SU-DHL-6 (cell line): Measurements from ENCODE around the gene SEMA4D.

Experiments
- H2AFZ ChIP-seq: fragments of 200-600 bp; sonication (generic); 2 replicates; pipeline ENCODE4 v1.6.1; 2014; ENCODE audit warnings: low read depth, mild to moderate bottlenecking, moderate library complexity, mixed read lengths, antibody characterized with exemption, low read length; ENCODE audit not compliant: severe bottlenecking
- H3F3A ChIP-seq: fragments of 200-600 bp; shearing (Covaris generic); 2 replicates; pipeline ENCODE4 v1.6.0; 2016; ENCODE audit warnings: antibody characterized with exemption, mild to moderate bottlenecking; ENCODE audit not compliant: insufficient read depth
- H3K27ac ChIP-seq: fragments of 200-600 bp; sonication (generic); 2 replicates; pipeline ENCODE4 v1.5.1; 2016; ENCODE audit warnings: low read depth, mild to moderate bottlenecking, low read length, moderate library complexity, mixed read lengths
- H3K27me3 ChIP-seq: fragments of 200-600 bp; sonication (generic), shearing (Covaris generic); 2 replicates; pipeline ENCODE4 v1.6.0; 2014; ENCODE audit warnings: mild to moderate bottlenecking, low read length
- H3K36me3 ChIP-seq: fragments of 200-600 bp; sonication (generic); 2 replicates; pipeline ENCODE4 v1.6.1; 2014; ENCODE audit warnings: mild to moderate bottlenecking, low read length, mixed read lengths
- H3K4me2 ChIP-seq: fragments of 300-600, 200-600 bp; shearing (Covaris generic), sonication (generic); 2 replicates; pipeline ENCODE4 v1.6.0; 2014; ENCODE audit warnings: low read length, low read depth, mild to moderate bottlenecking; ENCODE audit not compliant: poor library complexity, severe bottlenecking
- H3K4me3 ChIP-seq: fragments of 200-600 bp; sonication (generic); 2 replicates; pipeline ENCODE4 v1.5.1; 2014; ENCODE audit warnings: antibody characterized with exemption, low read length, mild to moderate bottlenecking, mixed read lengths; ENCODE audit not compliant: insufficient read depth, poor library complexity, severe bottlenecking
- H3K79me2 ChIP-seq: fragments of 200-600 bp; sonication (generic); 2 replicates; pipeline ENCODE4 v1.6.1; 2014; ENCODE audit warnings: mild to moderate bottlenecking, low read length, moderate library complexity; ENCODE audit not compliant: insufficient read depth
- H3K9ac ChIP-seq: fragments of 200-600 bp; sonication (generic); 2 replicates; pipeline ENCODE4 v1.7.0; 2014; ENCODE audit warnings: mild to moderate bottlenecking, low read length
- H3K9me2 ChIP-seq: fragments of 200-600 bp; sonication (generic); replicated peaks from 2 replicates; pipeline ENCODE4 v1.6.1; 2014; ENCODE audit warnings: low read length; ENCODE audit not compliant: insufficient read depth
- H3K9me3 ChIP-seq: fragments of 200-600 bp; sonication (generic); 2 replicates; pipeline ENCODE4 v1.6.1; 2014; ENCODE audit warnings: low read length, mixed read lengths; ENCODE audit not compliant: insufficient read depth
- H4K20me1 ChIP-seq: fragments of 200-600 bp; sonication (generic); 2 replicates; pipeline ENCODE4 v1.6.1; 2014; ENCODE audit warnings: low read depth, mild to moderate bottlenecking, antibody characterized with exemption, low read length, moderate library complexity, mixed read lengths
- EZH2phosphoT487 ChIP-seq: fragments of 200-600 bp; sonication (generic), shearing (Covaris generic); conservative IDR thresholded peaks from 2 replicates; pipeline ENCODE4 v1.6.1; 2018; ENCODE audit warnings: mild to moderate bottlenecking, antibody characterized with exemption, low read length, moderate library complexity, mixed read lengths
- TF ChIP-seq, protein P1 (sequence below): fragments of 200-600 bp; sonication (generic); IDR thresholded peaks from one replicate; pipeline ENCODE4 v1.5.1; 2017; ENCODE audit warnings: antibody characterized with exemption, mild to moderate bottlenecking, low read length, moderate library complexity; ENCODE audit not compliant: insufficient read depth, poor library complexity, severe bottlenecking

The SEMA4D gene

DNA sequence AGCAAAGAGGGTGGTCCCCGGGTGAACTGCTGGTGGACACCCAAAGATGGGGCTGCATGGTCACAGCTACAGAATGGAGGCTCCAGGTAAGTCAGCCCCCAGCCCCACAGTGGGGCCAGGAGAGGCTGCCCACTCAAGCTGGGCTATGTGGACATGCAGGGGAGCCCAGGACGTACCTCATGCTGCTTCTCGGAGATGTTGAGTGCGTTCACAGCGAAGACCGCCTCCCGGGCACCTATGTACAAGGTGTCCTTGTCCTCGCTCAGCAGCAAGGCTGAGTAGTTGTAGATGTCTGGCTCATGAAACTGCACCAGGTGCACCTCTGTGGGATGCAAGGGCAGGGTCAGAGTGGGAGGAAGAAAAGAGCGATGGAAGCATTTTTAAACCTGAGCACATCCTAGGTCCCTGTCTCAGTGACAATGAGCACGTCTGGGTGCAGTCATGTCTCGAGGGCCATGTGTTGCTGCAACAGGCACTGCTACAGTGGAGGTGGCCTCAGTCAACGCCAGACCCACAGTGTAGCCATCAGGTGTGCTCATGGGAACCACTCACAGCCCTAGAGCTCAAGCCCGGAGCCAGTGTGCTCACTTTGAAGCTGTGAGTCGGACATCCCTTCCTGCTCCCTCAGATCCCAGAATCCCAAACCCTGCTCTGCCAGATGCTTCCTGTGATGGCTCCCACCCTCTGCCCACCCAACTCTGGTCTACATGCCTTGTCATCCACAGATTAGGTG is 95.1 kb downstream of the SEMA4D start:
- Histone ChIP-seq H4K20me1 (no peaks in the 10 kb centered on the region), H3K27ac (no peak overlapping the region), H3K27me3 (no peaks in the 10 kb centered on the region), H2AFZ (no peak overlapping the region), H3K9me2 (no peaks in the 10 kb centered on the region), H3K9ac (no peak overlapping the region), H3K36me3 (no peaks in the 10 kb centered on the region), H3K4me3 (no peak overlapping the region), H3K4me2 (no peak overlapping the region), H3F3A (no peaks in the 10 kb centered on the region), H3K9me3 (no peaks in the 10 kb centered on the region), H3K79me2 (no peaks in the 10 kb centered on the region)
- no peak for TF ChIP-seq EZH2phosphoT487
- TF ChIP-seq, protein P1, sequence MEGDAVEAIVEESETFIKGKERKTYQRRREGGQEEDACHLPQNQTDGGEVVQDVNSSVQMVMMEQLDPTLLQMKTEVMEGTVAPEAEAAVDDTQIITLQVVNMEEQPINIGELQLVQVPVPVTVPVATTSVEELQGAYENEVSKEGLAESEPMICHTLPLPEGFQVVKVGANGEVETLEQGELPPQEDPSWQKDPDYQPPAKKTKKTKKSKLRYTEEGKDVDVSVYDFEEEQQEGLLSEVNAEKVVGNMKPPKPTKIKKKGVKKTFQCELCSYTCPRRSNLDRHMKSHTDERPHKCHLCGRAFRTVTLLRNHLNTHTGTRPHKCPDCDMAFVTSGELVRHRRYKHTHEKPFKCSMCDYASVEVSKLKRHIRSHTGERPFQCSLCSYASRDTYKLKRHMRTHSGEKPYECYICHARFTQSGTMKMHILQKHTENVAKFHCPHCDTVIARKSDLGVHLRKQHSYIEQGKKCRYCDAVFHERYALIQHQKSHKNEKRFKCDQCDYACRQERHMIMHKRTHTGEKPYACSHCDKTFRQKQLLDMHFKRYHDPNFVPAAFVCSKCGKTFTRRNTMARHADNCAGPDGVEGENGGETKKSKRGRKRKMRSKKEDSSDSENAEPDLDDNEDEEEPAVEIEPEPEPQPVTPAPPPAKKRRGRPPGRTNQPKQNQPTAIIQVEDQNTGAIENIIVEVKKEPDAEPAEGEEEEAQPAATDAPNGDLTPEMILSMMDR: no peak

DNA sequence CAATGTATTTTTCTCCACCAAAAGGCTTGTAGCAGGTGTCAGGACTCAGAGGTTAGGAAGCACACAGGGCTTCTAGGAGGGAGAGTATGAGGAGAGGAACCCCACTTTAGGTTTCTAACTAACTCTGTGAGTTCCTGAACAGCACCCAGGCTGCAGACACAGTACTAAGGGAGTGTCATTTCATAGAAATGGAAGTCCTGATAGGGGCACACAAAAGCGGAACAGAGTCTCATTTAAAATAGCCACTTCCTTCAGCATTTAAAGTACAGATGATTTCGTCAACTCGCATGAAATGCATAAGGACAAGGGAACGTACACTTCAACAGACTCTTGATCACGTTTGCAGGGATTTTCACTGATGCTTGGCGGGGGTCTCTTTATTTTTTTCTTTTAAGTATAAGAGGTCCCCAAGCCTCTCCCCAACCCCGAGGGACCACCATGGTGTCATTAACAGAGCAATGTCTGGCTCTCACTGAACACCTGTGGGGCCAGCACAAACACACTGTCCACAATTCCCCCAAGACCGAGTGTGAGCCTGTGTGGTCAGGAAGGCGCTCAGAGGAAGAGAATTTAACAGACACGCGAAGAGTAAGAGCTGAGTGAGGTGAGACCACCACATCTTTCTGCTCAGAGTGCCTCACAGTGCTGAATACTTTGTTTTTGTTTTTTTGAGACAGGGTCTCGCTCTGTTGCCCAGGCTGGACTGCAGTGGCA is 97.4 kb downstream of the SEMA4D start:
- no peak for TF ChIP-seq EZH2phosphoT487
- TF ChIP-seq, protein P1: no peak
- H3K9ac ChIP-seq: no peak overlapping the region

DNA sequence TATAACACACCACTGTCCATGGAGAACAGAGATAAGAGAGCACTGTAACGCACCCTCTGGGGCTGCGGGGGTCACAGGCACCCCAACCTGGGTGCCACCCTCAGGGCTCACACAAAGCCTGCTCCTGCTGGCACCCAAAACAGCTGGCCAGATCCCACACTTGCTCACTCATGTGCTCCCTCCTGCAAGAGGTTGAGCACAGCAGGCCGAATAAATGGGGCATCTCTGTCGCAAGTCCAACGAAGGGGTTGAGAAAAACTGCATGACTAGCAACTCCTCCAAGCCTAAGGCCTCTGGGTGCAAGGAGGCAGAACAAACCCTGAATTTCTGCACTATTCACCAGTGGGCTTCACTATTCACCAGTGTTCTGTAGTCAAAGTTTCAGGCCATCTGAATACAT is 99.3 kb downstream of the SEMA4D start:
- no peak overlapping the region for H3K9ac ChIP-seq
- H3K27ac ChIP-seq: no peak overlapping the region
- no peaks in the 10 kb centered on the region for H3K9me2 ChIP-seq
- H3K36me3 ChIP-seq: no peaks in the 10 kb centered on the region
- H3K79me2 ChIP-seq: no peaks in the 10 kb centered on the region
- TF ChIP-seq, protein P1: no peak
- TF ChIP-seq EZH2phosphoT487: no peak
- no peaks in the 10 kb centered on the region for H3K9me3 ChIP-seq
- H3K27me3 ChIP-seq: no peaks in the 10 kb centered on the region
- H2AFZ ChIP-seq: no peak overlapping the region
- H3F3A ChIP-seq: no peaks in the 10 kb centered on the region
- no peak overlapping the region for H3K4me3 ChIP-seq
- H4K20me1 ChIP-seq: no peaks in the 10 kb centered on the region
- H3K4me2 ChIP-seq: no peak overlapping the region

More for the DNA sequence above, 97.4 kb downstream of the SEMA4D start:
- H4K20me1 ChIP-seq: no peaks in the 10 kb centered on the region
- no peak overlapping the region; the same call in 1 of the 2 replicates for H3K27ac ChIP-seq
- H2AFZ ChIP-seq: no peak overlapping the region
- no peaks in the 10 kb centered on the region for H3K27me3 ChIP-seq
- peak overlapping the region; percentile 36 for H3K4me2 ChIP-seq
- H3K36me3 ChIP-seq: no peaks in the 10 kb centered on the region
- H3K4me3 ChIP-seq: no peak overlapping the region
- H3K9me2 ChIP-seq: no peaks in the 10 kb centered on the region
- H3F3A ChIP-seq: no peaks in the 10 kb centered on the region
- no peaks in the 10 kb centered on the region for H3K9me3 ChIP-seq
- no peaks in the 10 kb centered on the region for H3K79me2 ChIP-seq
